Measurements from ENCODE around the gene MERTK.

GRCh38 chr2:112012556-112012955 lies 114.1 kb downstream of the MERTK start:
- no peak for TF ChIP-seq POLR2A (IDR thresholded peaks at IDR 0.05)
- no peak for TF ChIP-seq EP300 (IDR thresholded peaks at IDR 0.05)
- TF ChIP-seq, protein P1, sequence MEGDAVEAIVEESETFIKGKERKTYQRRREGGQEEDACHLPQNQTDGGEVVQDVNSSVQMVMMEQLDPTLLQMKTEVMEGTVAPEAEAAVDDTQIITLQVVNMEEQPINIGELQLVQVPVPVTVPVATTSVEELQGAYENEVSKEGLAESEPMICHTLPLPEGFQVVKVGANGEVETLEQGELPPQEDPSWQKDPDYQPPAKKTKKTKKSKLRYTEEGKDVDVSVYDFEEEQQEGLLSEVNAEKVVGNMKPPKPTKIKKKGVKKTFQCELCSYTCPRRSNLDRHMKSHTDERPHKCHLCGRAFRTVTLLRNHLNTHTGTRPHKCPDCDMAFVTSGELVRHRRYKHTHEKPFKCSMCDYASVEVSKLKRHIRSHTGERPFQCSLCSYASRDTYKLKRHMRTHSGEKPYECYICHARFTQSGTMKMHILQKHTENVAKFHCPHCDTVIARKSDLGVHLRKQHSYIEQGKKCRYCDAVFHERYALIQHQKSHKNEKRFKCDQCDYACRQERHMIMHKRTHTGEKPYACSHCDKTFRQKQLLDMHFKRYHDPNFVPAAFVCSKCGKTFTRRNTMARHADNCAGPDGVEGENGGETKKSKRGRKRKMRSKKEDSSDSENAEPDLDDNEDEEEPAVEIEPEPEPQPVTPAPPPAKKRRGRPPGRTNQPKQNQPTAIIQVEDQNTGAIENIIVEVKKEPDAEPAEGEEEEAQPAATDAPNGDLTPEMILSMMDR (IDR thresholded peaks at IDR 0.05) = no peak

Data from suprapubic skin (tissue), 3 donors.